ENCODE measurements around the gene C9orf43.
A peak's percentile ranks its signal among the peaks of the same experiment; 100 is the strongest.

C9orf43 gene

DNA sequence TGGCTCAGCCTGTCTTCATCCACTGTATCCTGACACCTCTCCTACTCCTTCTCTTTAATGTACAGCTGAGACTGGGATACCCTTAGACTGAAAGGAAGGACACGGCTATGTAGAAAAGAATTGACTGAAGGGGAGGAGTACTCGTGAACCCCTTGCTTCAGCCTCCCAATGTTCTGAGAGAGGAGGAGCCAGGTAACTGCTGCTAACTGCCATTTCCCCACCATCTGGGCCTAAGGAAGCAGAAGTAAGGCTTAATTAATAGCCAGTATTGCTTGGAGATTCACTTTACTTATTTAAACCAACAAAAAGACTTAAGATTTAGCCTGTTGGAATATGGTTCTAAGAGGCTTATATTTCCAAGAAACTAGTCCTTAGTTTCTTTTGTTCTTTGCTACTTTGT lies 34.2 kb downstream of the C9orf43 start:
- Histone ChIP-seq H3K27ac (replicated peaks) (peak overlapping the region; percentile 66), H3K27me3 (ENCODE audit: insufficient read depth, poor library complexity, severe bottlenecking) (no peaks in the 10 kb centered on the region), H3K4me3 (replicated peaks; ENCODE audit: insufficient read depth, low read length) (no peak overlapping the region)
- TF ChIP-seq, protein P1, sequence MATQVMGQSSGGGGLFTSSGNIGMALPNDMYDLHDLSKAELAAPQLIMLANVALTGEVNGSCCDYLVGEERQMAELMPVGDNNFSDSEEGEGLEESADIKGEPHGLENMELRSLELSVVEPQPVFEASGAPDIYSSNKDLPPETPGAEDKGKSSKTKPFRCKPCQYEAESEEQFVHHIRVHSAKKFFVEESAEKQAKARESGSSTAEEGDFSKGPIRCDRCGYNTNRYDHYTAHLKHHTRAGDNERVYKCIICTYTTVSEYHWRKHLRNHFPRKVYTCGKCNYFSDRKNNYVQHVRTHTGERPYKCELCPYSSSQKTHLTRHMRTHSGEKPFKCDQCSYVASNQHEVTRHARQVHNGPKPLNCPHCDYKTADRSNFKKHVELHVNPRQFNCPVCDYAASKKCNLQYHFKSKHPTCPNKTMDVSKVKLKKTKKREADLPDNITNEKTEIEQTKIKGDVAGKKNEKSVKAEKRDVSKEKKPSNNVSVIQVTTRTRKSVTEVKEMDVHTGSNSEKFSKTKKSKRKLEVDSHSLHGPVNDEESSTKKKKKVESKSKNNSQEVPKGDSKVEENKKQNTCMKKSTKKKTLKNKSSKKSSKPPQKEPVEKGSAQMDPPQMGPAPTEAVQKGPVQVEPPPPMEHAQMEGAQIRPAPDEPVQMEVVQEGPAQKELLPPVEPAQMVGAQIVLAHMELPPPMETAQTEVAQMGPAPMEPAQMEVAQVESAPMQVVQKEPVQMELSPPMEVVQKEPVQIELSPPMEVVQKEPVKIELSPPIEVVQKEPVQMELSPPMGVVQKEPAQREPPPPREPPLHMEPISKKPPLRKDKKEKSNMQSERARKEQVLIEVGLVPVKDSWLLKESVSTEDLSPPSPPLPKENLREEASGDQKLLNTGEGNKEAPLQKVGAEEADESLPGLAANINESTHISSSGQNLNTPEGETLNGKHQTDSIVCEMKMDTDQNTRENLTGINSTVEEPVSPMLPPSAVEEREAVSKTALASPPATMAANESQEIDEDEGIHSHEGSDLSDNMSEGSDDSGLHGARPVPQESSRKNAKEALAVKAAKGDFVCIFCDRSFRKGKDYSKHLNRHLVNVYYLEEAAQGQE (IDR thresholded peaks at IDR 0.05; ENCODE audit: insufficient replicate concordance, low read depth), result no peak
- no peak for TF ChIP-seq SPI1 (IDR thresholded peaks at IDR 0.05; ENCODE audit: borderline replicate concordance, low read depth)
- TF ChIP-seq, protein P2, sequence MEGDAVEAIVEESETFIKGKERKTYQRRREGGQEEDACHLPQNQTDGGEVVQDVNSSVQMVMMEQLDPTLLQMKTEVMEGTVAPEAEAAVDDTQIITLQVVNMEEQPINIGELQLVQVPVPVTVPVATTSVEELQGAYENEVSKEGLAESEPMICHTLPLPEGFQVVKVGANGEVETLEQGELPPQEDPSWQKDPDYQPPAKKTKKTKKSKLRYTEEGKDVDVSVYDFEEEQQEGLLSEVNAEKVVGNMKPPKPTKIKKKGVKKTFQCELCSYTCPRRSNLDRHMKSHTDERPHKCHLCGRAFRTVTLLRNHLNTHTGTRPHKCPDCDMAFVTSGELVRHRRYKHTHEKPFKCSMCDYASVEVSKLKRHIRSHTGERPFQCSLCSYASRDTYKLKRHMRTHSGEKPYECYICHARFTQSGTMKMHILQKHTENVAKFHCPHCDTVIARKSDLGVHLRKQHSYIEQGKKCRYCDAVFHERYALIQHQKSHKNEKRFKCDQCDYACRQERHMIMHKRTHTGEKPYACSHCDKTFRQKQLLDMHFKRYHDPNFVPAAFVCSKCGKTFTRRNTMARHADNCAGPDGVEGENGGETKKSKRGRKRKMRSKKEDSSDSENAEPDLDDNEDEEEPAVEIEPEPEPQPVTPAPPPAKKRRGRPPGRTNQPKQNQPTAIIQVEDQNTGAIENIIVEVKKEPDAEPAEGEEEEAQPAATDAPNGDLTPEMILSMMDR (IDR thresholded peaks at IDR 0.05; ENCODE audit: insufficient read depth, low read length), result no peak
- TF ChIP-seq POLR2AphosphoS5 (IDR thresholded peaks at IDR 0.05; ENCODE audit: low read depth), result no peak
- no peak for TF ChIP-seq GABPA (IDR thresholded peaks at IDR 0.05; ENCODE audit: low read depth)
- peak in 1 of 2 experiments; percentile 73 for DNase-seq (ENCODE audit: low read depth in 1 of 2, low spot score in 1 of 2)

DNA sequence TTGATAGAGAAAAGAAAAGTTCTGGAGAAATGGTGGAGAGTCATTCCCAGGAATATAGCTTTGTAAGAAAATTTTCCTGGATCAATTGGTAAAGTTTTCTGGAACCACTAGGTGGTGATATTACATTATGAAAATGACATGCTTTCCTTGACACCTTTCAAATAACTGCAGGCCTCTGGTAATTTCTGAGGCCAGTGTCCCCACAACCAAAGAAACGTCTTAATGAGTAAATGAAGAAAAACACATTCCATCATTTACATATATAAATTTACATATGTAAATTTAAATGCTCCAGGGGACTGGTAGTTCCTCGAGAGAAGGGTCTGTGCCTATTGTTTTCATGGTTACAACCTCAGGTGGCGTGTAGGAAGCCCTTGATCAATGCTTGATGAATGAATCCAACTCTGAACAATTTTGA lies 35.8 kb downstream of the C9orf43 start:
- no peaks in the 10 kb centered on the region for H3K27me3 ChIP-seq (ENCODE audit: insufficient read depth, poor library complexity, severe bottlenecking)
- DNase-seq (ENCODE audit: low read depth in 1 of 2, low spot score in 1 of 2), result peak in 1 of 2 experiments; percentile 11
- no peak overlapping the region for H3K27ac ChIP-seq (replicated peaks)
- TF ChIP-seq, protein P2 (IDR thresholded peaks at IDR 0.05; ENCODE audit: insufficient read depth, low read length), result peak; percentile 15
- no peak for TF ChIP-seq SPI1 (IDR thresholded peaks at IDR 0.05; ENCODE audit: borderline replicate concordance, low read depth)
- no peak overlapping the region for H3K4me3 ChIP-seq (replicated peaks; ENCODE audit: insufficient read depth, low read length)

DNA sequence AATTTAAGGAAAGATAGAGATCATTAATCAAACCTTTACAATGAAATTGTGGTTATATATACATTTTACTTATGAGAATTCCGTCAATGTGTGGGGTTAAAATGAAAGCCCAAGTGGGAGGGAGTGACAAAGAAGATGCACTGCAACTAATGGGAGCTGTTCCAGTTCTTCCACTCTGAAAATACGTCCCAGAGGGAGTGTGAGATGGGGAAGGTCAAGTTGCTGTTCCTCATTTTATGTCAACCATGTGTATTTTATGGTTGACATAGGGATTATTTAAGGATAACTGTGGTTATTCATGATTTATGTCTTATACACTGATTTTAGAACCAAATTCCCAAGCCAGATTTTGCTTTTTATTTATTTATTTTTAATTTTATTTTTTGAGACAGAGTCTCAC lies 38.8 kb downstream of the C9orf43 start:
- TF ChIP-seq POLR2AphosphoS5 (IDR thresholded peaks at IDR 0.05; ENCODE audit: low read depth) (no peak), GABPA (IDR thresholded peaks at IDR 0.05; ENCODE audit: low read depth) (no peak), SPI1 (IDR thresholded peaks at IDR 0.05; ENCODE audit: borderline replicate concordance, low read depth) (no peak)
- TF ChIP-seq, protein P2 (IDR thresholded peaks at IDR 0.05; ENCODE audit: insufficient read depth, low read length), result no peak
- TF ChIP-seq, protein P1 (IDR thresholded peaks at IDR 0.05; ENCODE audit: insufficient replicate concordance, low read depth), result no peak
- H3K4me3 ChIP-seq (replicated peaks; ENCODE audit: insufficient read depth, low read length), result no peak overlapping the region
- DNase-seq (ENCODE audit: low read depth in 1 of 2, low spot score in 1 of 2), result no peak
- H3K27me3 ChIP-seq (ENCODE audit: insufficient read depth, poor library complexity, severe bottlenecking), result no peaks in the 10 kb centered on the region
- H3K27ac ChIP-seq (replicated peaks), result no peak overlapping the region

DNA sequence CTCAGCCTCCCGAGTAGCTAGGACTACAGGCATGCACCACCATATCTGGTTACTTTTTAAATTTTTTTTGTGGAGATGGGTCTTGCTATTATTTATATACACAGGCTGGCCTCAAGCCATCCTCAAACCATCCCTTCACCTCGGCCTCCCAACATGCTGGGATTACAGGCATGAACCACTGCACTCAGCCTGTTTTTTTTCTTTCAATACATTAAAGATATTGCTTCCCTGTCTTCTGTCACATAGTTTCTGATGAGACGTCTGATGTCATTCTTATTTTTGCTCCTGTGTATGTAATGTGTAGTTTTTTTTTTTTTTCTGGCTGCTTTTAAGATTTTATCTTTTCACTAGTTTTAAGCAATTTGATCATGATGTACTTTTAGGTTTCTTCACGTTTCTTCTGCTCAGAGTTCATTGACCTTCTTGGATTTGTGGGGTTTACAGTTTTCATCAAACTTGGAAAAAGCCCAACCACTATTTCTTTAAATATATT lies 41.6 kb downstream of the C9orf43 start:
- H3K27ac ChIP-seq (replicated peaks), result no peak overlapping the region
- no peak for DNase-seq (ENCODE audit: low read depth in 1 of 2, low spot score in 1 of 2)
- H3K27me3 ChIP-seq (ENCODE audit: insufficient read depth, poor library complexity, severe bottlenecking), result no peaks in the 10 kb centered on the region
- TF ChIP-seq POLR2AphosphoS5 (IDR thresholded peaks at IDR 0.05; ENCODE audit: low read depth), result no peak
- TF ChIP-seq, protein P2 (IDR thresholded peaks at IDR 0.05; ENCODE audit: insufficient read depth, low read length), result no peak
- TF ChIP-seq, protein P1 (IDR thresholded peaks at IDR 0.05; ENCODE audit: insufficient replicate concordance, low read depth), result no peak
- TF ChIP-seq GABPA (IDR thresholded peaks at IDR 0.05; ENCODE audit: low read depth), result no peak
- no peak for TF ChIP-seq SPI1 (IDR thresholded peaks at IDR 0.05; ENCODE audit: borderline replicate concordance, low read depth)
- no peak overlapping the region for H3K4me3 ChIP-seq (replicated peaks; ENCODE audit: insufficient read depth, low read length)

Data from HL-60 (cell line).